Adrenal gland (tissue), 12 donors: ENCODE results near the gene WWTR1. TPM values are rescaled to one million over a fixed set of nuclear protein-coding genes. Genes with fewer than 3 reads are reported as not detected.
A peak's percentile ranks its signal among the peaks of the same experiment; 100 is the strongest.

Experiments used
- DNase-seq, 7 donors: peaks; one replicate each; pipeline ENCODE4 v3.0.0-alpha.2; 2019 to 2020
- H3K27ac ChIP-seq, 5 donors: fragments of 200-600 bp; sonication (generic) in 4 of 5; 1 replicate in 3 of 5; 2 replicates in 2 of 5; pipeline versions ENCODE4 v1.5.1 to v1.8.0; 2016 to 2020; ENCODE audit warnings: mild to moderate bottlenecking in 1 of 5
- H3K27me3 ChIP-seq: fragments of 200-600 bp; 2 replicates; pipeline ENCODE4 v1.8.0; 2021
- H3K36me3 ChIP-seq, 2 donors: fragments of 200-600 bp; replicated peaks in 1 of 2; 1 replicate in 1 of 2; 2 replicates in 1 of 2; pipeline versions ENCODE4 v1.5.1 to v1.8.0; 2018 to 2022
- H3K4me1 ChIP-seq, 2 donors: fragments of 200-600 bp; replicated peaks in 1 of 2; 1 replicate in 1 of 2; 2 replicates in 1 of 2; pipeline versions ENCODE4 v1.5.1 to v1.8.0; 2018 to 2021
- H3K4me3 ChIP-seq, 4 donors: fragments of 200-600 bp; sonication (generic) in 3 of 4; one replicate each; pipeline ENCODE4 v1.5.1; 2016 to 2018
- H3K9me3 ChIP-seq, 3 donors: fragments of 200-600 bp; sonication (generic) in 1 of 3; replicated peaks in 1 of 3; 1 replicate in 2 of 3; 2 replicates in 1 of 3; pipeline versions ENCODE4 v1.5.1 to v1.8.0; 2016 to 2021
- CTCF ChIP-seq, 6 experiments: fragments of 450-650 bp in 4 of 6; fragments of 200-600 bp in 2 of 6; sonication (generic) in 1 of 6; IDR thresholded peaks; 1 replicate in 5 of 6; 2 replicates in 1 of 6; pipeline versions ENCODE4 v1.5.1 to v1.8.0; 2016 to 2021; ENCODE audit warnings: antibody characterized with exemption in 6 of 6, mild to moderate bottlenecking in 2 of 6, moderate library complexity in 1 of 6
- POLR2A ChIP-seq, 2 donors: fragments of 450-650 bp; IDR thresholded peaks; one replicate each; pipeline ENCODE4 v1.6.1; 2017; ENCODE audit warnings: antibody characterized with exemption in 2 of 2, mild to moderate bottlenecking in 2 of 2, moderate library complexity in 1 of 2
- WGBS, 4 donors: extraction: QIAGEN DNeasy Blood & Tissue Kit in 2 of 4; methylation state at CpG; one replicate each; pipeline versions ENCODE4 v1.1.5 to v1.1.7; 2013 to 2017; 5-methylcytosine and 5-hydroxymethylcytosine counted together
- intact Hi-C, 2 donors: fragments of 100-400 bp; cut with DNase I; formaldehyde crosslinking; loops; one replicate each; pipeline versions ENCODE4 v1.14.1 to v1.15.0; 2022 to 2023
- polyA plus RNA-seq, 3 donors: library from polyadenylated mRNA; stranded (reverse); fragments of 200-250 nt in 2 of 3; fragments of 350-450 nt in 1 of 3; fragmentation: Illumina TruSeq in 1 of 3; extraction: RNeasy Lipid Tissue Mini Kit (QIAGEN cat#74804) in 1 of 3; gene quantifications; one replicate each; pipeline ENCODE4 v1.2.3, GENCODE V29; 2013 to 2014
- total RNA-seq, 9 donors: library from RNA; depleted of rRNA in 4 of 9; stranded (reverse); fragments of >200 nt in 4 of 9; fragments of 120-200 nt in 1 of 9; fragmentation: NEBNext Ultra II Directional in 1 of 9; extraction: Animal tissue kit (Norgen Biotek cat#: 25700) in 1 of 9; gene quantifications; one replicate each; pipeline versions ENCODE4 v1.1.0 to v1.2.4, GENCODE V29; 2013 to 2023
- donor health status: healthy with polysubstance abuse.
- donor health status: Bipolar disorder and iron deficiency.
- donor health status: DM: yes; HTN: yes; CAD: no.
- donor health status: DM: no; HTN: no; CAD: no.
- donor health status: DM: no; HTN: no; CAD: no.
- donor health status: DM: yes; HTN: yes; CAD: no.

WWTR1 gene
- total and polyA plus RNA-seq, 12 donors, result 11.9 to 56.2 (median 35.6) TPM

DNA sequence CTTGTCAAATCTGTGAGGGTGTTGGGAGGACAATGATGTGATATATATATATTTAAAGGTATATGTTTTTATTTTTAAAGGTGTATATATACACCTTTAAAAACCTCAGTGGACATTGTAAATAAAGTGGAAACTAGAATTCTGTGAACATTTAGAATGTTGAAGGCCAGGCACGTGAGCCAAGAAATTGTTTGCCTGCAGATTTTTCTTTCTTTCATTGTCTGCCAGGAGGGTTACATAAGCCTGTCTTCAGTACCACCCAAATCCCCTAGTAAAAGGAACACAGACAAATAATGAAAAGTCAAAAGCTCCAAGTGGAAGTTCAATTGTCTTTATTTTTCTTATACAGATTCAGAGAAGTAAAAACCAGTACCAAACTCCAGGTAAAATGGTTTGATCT is 140.9 kb downstream of the WWTR1 start:
- H3K36me3 ChIP-seq, result no peaks in the 10 kb centered on the region
- DNase-seq, result no peak
- 33 to 47% (median 40%) methylated on average over 1 of the region's 1 CpG for WGBS, 4 donors

DNA sequence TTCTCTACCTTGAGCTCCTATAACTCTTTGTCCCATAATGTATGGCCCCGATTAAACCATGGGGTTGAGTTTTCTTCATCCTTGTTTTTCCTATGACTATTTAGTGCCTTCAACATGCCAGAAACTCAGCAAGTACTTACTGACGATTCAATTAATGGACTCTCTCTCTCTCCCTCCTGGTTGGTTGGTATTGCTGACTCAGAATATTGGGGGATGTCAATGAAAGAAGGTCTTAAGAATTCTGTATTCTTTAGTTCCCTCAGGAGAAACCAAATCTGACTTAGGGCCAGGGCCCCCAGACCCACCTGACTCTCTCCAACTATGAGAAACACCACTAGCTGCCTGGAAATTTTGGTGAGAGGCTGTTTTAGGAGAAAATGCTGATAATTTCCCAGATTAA is 142.6 kb downstream of the WWTR1 start:
- WGBS, 4 donors, result 79 to 89% (median 83%) methylated on average over 2 of the region's 2 CpGs
- no peak for DNase-seq
- intact Hi-C loops, result loop anchor here in 1 of 2 donors (10.0 kb wide), 1 partner anchor 260 kb away; no protein-coding TSS in a partner anchor
- Histone ChIP-seq H3K27ac (no peak overlapping the region), H3K4me3 (no peak overlapping the region), H3K36me3 (no peaks in the 10 kb centered on the region), H3K4me1 (no peaks in the 10 kb centered on the region), H3K9me3 (no peaks in the 10 kb centered on the region), H3K27me3 (no peaks in the 10 kb centered on the region)
- TF ChIP-seq POLR2A (IDR thresholded peaks at IDR 0.05) (no peak), CTCF (IDR thresholded peaks at IDR 0.05) (no peak)

More for the DNA sequence above, 140.9 kb downstream of the WWTR1 start:
- no peaks in the 10 kb centered on the region for H3K9me3 ChIP-seq
- no peaks in the 10 kb centered on the region for H3K4me1 ChIP-seq
- intact Hi-C loops, result loop anchor here in 1 of 2 donors (10.0 kb wide), 1 partner anchor 258 kb away; no protein-coding TSS in a partner anchor
- H3K27me3 ChIP-seq, result no peaks in the 10 kb centered on the region
- no peak overlapping the region for H3K27ac ChIP-seq
- TF ChIP-seq POLR2A (IDR thresholded peaks at IDR 0.05) (no peak), CTCF (IDR thresholded peaks at IDR 0.05) (no peak)
- H3K4me3 ChIP-seq, result no peak overlapping the region

- intact Hi-C loops, result loop anchor here (5.0 to 10.0 kb wide), 2 partner anchors 203 to 260 kb away; no protein-coding TSS in a partner anchor
- Histone ChIP-seq H3K4me1 (no peaks in the 10 kb centered on the region), H3K27ac (no peak overlapping the region), H3K27me3 (no peaks in the 10 kb centered on the region), H3K9me3 (no peaks in the 10 kb centered on the region), H3K4me3 (no peak overlapping the region), H3K36me3 (no peaks in the 10 kb centered on the region)
- no peak for TF ChIP-seq CTCF (IDR thresholded peaks at IDR 0.05)
- TF ChIP-seq POLR2A (IDR thresholded peaks at IDR 0.05), result no peak
- no peak for DNase-seq
- WGBS, 4 donors, result 83 to 96% (median 85%) methylated on average over 2 of the region's 2 CpGs
These were observed 143.4 kb downstream of the WWTR1 start for GRCh38 chr3:149514471-149514870.

- Histone ChIP-seq H3K27me3 (no peaks in the 10 kb centered on the region), H3K4me3 (no peak overlapping the region), H3K27ac (no peak overlapping the region), H3K36me3 (no peaks in the 10 kb centered on the region), H3K4me1 (no peaks in the 10 kb centered on the region), H3K9me3 (no peaks in the 10 kb centered on the region)
- 12 to 15% (median 14%) methylated on average over 9 of the region's 9 CpGs for WGBS, 4 donors
- peak; percentile 57 to 86 (median 74) for DNase-seq
- intact Hi-C loops, result loop anchor here (2.0 to 10.0 kb wide), 3 partner anchors 205 to 263 kb away; no protein-coding TSS in a partner anchor
- peak; percentile 67 to 88 (median 80) for TF ChIP-seq CTCF (IDR thresholded peaks at IDR 0.05)
- no peak for TF ChIP-seq POLR2A (IDR thresholded peaks at IDR 0.05)
These were observed 145.6 kb downstream of the WWTR1 start for GRCh38 chr3:149512073-149512782.
